Common myeloid progenitor, CD34-positive (primary cell): Measurements from ENCODE around the gene KAT5.
"Not testable (repeated sequence)": the region's sequence is repeated elsewhere in the genome, so short reads cannot be mapped to it uniquely, and the experiment has no call there.

Experiments
- CTCF ChIA-PET: fragments of 350-600 bp; sonication (Branson Sonifier 250); formaldehyde crosslinking; loops from one replicate; lab custom pipeline; 2021; ENCODE audit warnings: antibody characterized with exemption; lab: Charles Lee
- POLR2A ChIA-PET: fragments of 350-600 bp; sonication (Branson Sonifier 250); formaldehyde crosslinking; loops from one replicate; lab custom pipeline; 2021; ENCODE audit warnings: antibody characterized with exemption; lab: Charles Lee
- DNase-seq, 3 donors: peaks; one replicate each; pipeline versions ENCODE4 v3.0.0 to v3.0.0-alpha.2; 2013
- H3K27ac ChIP-seq, 2 experiments: 1 replicate in 1 of 2; 2 replicates in 1 of 2; pipeline ENCODE4 v1.7.0; 2013; ENCODE audit warnings: inconsistent platforms in 2 of 2, low read length in 2 of 2, mild to moderate bottlenecking in 2 of 2, low read depth in 1 of 2, moderate library complexity in 1 of 2; ENCODE audit not compliant: severe bottlenecking in 2 of 2, insufficient read depth in 1 of 2, poor library complexity in 1 of 2
- H3K27me3 ChIP-seq, 5 experiments: replicated peaks in 2 of 5; 1 replicate in 3 of 5; 2 replicates in 2 of 5; pipeline versions ENCODE4 v1.6.1 to v1.7.0; 2013; ENCODE audit warnings: low read length in 4 of 5, mild to moderate bottlenecking in 2 of 5, moderate library complexity in 2 of 5, inconsistent platforms in 1 of 5; ENCODE audit not compliant: insufficient read depth in 5 of 5, control insufficient read depth in 4 of 5
- H3K36me3 ChIP-seq, 4 experiments: 1 replicate in 2 of 4; 2 replicates in 2 of 4; pipeline versions ENCODE4 v1.6.1 to v1.7.0; 2013; ENCODE audit warnings: low read length in 3 of 4, control low read depth in 1 of 4, mild to moderate bottlenecking in 1 of 4; ENCODE audit not compliant: control insufficient read depth in 4 of 4, insufficient read depth in 4 of 4
- H3K4me1 ChIP-seq, 4 experiments: 1 replicate in 3 of 4; 2 replicates in 1 of 4; pipeline versions ENCODE4 v1.6.1 to v1.7.1; 2013; ENCODE audit warnings: low read length in 3 of 4, mild to moderate bottlenecking in 3 of 4, control low read depth in 1 of 4, inconsistent platforms in 1 of 4, moderate library complexity in 1 of 4; ENCODE audit not compliant: control insufficient read depth in 4 of 4, insufficient read depth in 4 of 4; ENCODE audit errors: control extremely low read depth in 1 of 4
- H3K4me3 ChIP-seq, 7 experiments: 1 replicate in 4 of 7; 2 replicates in 3 of 7; pipeline versions ENCODE4 v1.5.1 to v1.7.0; 2013; ENCODE audit warnings: mild to moderate bottlenecking in 7 of 7, low read length in 6 of 7, moderate library complexity in 6 of 7, inconsistent platforms in 2 of 7, low read depth in 2 of 7, control low read depth in 1 of 7; ENCODE audit not compliant: insufficient read depth in 4 of 7, control insufficient read depth in 1 of 7; ENCODE audit errors: extremely low read depth in 1 of 7
- H3K9me3 ChIP-seq, 5 experiments: 1 replicate in 4 of 5; 2 replicates in 1 of 5; pipeline versions ENCODE4 v1.6.1 to v1.7.1; 2013; ENCODE audit warnings: low read length in 4 of 5, mild to moderate bottlenecking in 2 of 5, inconsistent platforms in 1 of 5, low read depth in 1 of 5, moderate library complexity in 1 of 5; ENCODE audit not compliant: control insufficient read depth in 4 of 5, insufficient read depth in 2 of 5; ENCODE audit errors: control extremely low read depth in 1 of 5
- WGBS: methylation state at CpG from one replicate; pipeline ENCODE4 v1.1.5; 2013; ENCODE audit not compliant: insufficient coverage; 5-methylcytosine and 5-hydroxymethylcytosine counted together

Gene KAT5

GRCh38 chr11:65722261-65722660, 10.2 kb downstream of the KAT5 start:
- Histone ChIP-seq H3K27ac (no peak overlapping the region), H3K9me3 (no peaks in the 10 kb centered on the region), H3K36me3 (peaks cover 6 to 22% (median 17%) of the 10 kb centered on the region in 4 experiments), H3K4me1 (peaks cover 4 to 25% (median 20%) of the 10 kb centered on the region in 4 experiments), H3K27me3 (no peaks in the 10 kb centered on the region), H3K4me3 (no peak overlapping the region)
- ChIA-PET CTCF (interaction anchor here (1.0 to 1.3 kb wide), 4 partner anchors 10 to 200 kb away, joined by 3 to 5 read pairs (median 3); partner anchors contain the start of gene KAT5), POLR2A (no interaction called here)
- no peak for DNase-seq
- WGBS, result 100% methylated on average over 1 of the region's 1 CpG

GRCh38 chr11:65726660-65727059, 14.6 kb downstream of the KAT5 start:
- Histone ChIP-seq H3K4me3 (no peak overlapping the region), H3K9me3 (no peaks in the 10 kb centered on the region), H3K36me3 (no peaks in the 10 kb centered on the region), H3K4me1 (no peaks in the 10 kb centered on the region), H3K27me3 (no peaks in the 10 kb centered on the region), H3K27ac (no peak overlapping the region)
- POLR2A ChIA-PET, result interaction anchor here (0.5 kb wide), 1 partner anchor 73 kb away, joined by 6 read pairs; no protein-coding TSS in a partner anchor
- WGBS, result 86% methylated on average over 5 of the region's 6 CpGs
- CTCF ChIA-PET, result interaction anchor here (0.9 to 2.3 kb wide), 5 partner anchors 12 to 272 kb away, joined by 3 to 6 read pairs (median 4); partner anchors contain the start of gene KAT5
- peak in 2 of 3 donors; percentile 10 to 15 for DNase-seq

DNA sequence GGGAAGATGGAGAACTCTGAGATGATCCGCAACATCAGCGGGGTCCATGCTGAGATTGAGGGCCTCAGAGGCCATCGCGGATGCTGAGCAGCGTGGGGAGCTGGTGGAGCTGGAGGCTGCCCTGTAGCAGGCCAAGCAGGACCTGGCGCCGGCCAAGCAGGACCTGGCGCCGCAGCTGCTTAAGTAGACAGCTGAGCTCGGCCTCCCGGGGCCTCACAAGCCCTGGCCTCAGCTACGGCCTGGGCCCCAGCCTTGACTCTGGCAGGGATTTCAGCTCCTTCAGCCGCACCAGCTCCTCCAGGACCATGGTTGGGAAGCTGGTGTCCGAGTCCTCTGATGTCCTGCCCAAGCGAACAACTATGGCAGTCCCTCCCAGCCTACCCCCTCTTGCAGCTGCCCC, 15.8 kb downstream of the KAT5 start:
- Histone ChIP-seq H3K27ac (no peak overlapping the region), H3K4me1 (no peaks in the 10 kb centered on the region), H3K27me3 (no peaks in the 10 kb centered on the region), H3K36me3 (no peaks in the 10 kb centered on the region), H3K9me3 (no peaks in the 10 kb centered on the region), H3K4me3 (no peak overlapping the region)
- ChIA-PET POLR2A (no interaction called here), CTCF (interaction anchor here (0.6 to 2.3 kb wide), 7 partner anchors 13 to 124 kb away, joined by 3 to 6 read pairs (median 3); partner anchors contain the start of gene KAT5)
- DNase-seq, result no peak
- 92% methylated on average over 13 of the region's 15 CpGs for WGBS

DNA sequence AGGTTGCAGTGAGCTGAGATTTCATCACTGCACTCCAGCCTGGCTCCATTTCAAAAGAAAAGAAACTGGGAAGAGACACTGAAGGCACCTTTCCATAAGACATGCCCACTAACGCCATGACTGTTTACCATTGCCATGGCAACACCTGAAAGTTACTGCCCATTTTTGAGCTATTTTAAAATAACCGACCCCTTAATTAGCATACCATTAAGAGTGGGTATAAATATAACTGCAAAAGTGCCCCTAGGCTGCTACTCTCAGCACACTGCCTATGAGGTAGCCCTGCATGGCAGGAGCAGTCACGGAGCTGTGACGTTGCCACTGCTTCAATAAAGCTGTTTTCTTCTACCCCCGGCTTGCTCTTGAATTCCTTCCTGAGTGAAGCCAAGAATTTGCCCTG, 18.4 kb downstream of the KAT5 start:
- ChIA-PET POLR2A (no interaction called here), CTCF (interaction anchor here (1.4 kb wide), 1 partner anchor 19 kb away, joined by 3 read pairs; no protein-coding TSS in a partner anchor)

GRCh38 chr11:65735111-65735510, 23.1 kb downstream of the KAT5 start:
- CTCF ChIA-PET, result interaction anchor here (1.0 kb wide), 1 partner anchor 12 kb away, joined by 3 read pairs; no protein-coding TSS in a partner anchor
- POLR2A ChIA-PET, H3K4me3 ChIP-seq, H3K36me3 ChIP-seq, H3K4me1 ChIP-seq, H3K27me3 ChIP-seq, DNase-seq, H3K27ac ChIP-seq: not testable (repeated sequence)
- peaks cover 0 to 11% (median 0%) of the 10 kb centered on the region in 5 experiments for H3K9me3 ChIP-seq
- WGBS, result 96% methylated on average over 3 of the region's 4 CpGs

More for the DNA sequence above, 18.4 kb downstream of the KAT5 start:
- H3K9me3 ChIP-seq, result no peaks in the 10 kb centered on the region
- no peak overlapping the region for H3K27ac ChIP-seq
- no peak overlapping the region for H3K4me3 ChIP-seq
- H3K36me3 ChIP-seq, result no peaks in the 10 kb centered on the region
- peaks cover 0 to 3% (median 0%) of the 10 kb centered on the region in 5 experiments for H3K27me3 ChIP-seq
- no peak for DNase-seq
- WGBS, result 90% methylated on average over 3 of the region's 5 CpGs
- H3K4me1 ChIP-seq, result no peaks in the 10 kb centered on the region

- CTCF ChIA-PET, result interaction anchor here (0.6 to 1.8 kb wide), 2 partner anchors 26 to 91 kb away, joined by 3 to 4 read pairs; no protein-coding TSS in a partner anchor
- POLR2A ChIA-PET, result no interaction called here
- DNase-seq, result no peak
Measured at GRCh38 chr11:65736810-65737209, 24.8 kb downstream of the KAT5 start.

GRCh38 chr11:65739022-65739421, 27.0 kb downstream of the KAT5 start:
- no peak overlapping the region for H3K27ac ChIP-seq
- ChIA-PET CTCF (interaction anchor here (0.9 kb wide), 1 partner anchor 36 kb away, joined by 4 read pairs; no protein-coding TSS in a partner anchor), POLR2A (no interaction called here)
- no CpG with 5 or more reads among the region's 2 CpGs for WGBS
- H3K9me3 ChIP-seq, result peaks cover 0 to 11% (median 0%) of the 10 kb centered on the region in 5 experiments
- no peak overlapping the region for H3K4me3 ChIP-seq
- no peaks in the 10 kb centered on the region for H3K4me1 ChIP-seq
- no peak for DNase-seq
- peaks cover 0 to 6% (median 0%) of the 10 kb centered on the region in 5 experiments for H3K27me3 ChIP-seq
- H3K36me3 ChIP-seq, result no peaks in the 10 kb centered on the region

More at GRCh38 chr11:65736810-65737209, 24.8 kb downstream of the KAT5 start:
- no peaks in the 10 kb centered on the region for H3K36me3 ChIP-seq
- H3K4me1 ChIP-seq, result no peaks in the 10 kb centered on the region
- no peak overlapping the region for H3K4me3 ChIP-seq
- peaks cover 0 to 6% (median 0%) of the 10 kb centered on the region in 5 experiments for H3K27me3 ChIP-seq
- peaks cover 0 to 11% (median 0%) of the 10 kb centered on the region in 5 experiments for H3K9me3 ChIP-seq
- H3K27ac ChIP-seq, result no peak overlapping the region
